NCI-H2171 treated with DMSO at 0.1 percent for 48 hours (cell line): ENCODE results near the gene ARNT2.

ENCODE experiments used
- DNase-seq: peaks from one replicate; lab custom pipeline; 2025; lab: John Stamatoyannopoulos, UW

ARNT2 gene

DNA sequence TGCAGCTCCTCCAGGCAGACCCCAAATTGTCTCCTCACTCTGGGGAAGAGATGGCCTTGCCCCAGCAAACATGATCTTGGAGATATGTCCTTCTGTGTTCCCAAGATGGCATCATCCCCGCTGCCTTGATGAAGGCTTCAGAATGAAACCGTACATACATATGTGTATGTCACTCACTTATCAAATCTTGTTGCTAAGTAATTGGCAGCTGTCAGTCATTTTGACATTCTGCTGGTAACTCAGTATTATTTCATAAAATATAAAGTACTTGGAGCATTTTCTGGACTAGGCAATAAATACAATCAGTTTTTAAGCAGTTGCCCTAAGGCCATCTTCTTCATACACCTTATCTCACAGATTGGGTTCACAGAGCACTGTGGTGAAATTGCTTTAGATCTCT lies 62.4 kb downstream of the ARNT2 start:
- DNase-seq = no peak

DNA sequence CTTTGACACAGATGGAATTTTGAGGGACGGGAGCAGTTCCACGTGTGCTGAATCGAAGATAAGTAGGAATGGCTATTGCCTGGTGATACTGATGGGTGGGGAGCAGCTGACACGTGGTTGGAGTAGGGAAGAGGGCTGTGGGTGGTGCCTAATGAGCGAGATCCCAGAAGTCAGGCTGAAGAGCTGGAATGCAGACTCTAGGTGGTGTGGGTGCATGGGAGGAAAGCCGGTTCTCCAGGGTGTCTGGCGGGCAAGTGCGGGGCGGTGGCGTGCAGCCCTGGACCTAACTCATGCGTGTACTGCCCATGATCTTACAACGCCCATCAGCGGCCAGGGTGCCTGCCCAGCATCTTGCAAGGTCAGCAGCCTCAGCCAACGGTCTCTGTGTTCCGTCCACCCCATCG lies 63.1 kb downstream of the ARNT2 start:
- no peak for DNase-seq

DNA sequence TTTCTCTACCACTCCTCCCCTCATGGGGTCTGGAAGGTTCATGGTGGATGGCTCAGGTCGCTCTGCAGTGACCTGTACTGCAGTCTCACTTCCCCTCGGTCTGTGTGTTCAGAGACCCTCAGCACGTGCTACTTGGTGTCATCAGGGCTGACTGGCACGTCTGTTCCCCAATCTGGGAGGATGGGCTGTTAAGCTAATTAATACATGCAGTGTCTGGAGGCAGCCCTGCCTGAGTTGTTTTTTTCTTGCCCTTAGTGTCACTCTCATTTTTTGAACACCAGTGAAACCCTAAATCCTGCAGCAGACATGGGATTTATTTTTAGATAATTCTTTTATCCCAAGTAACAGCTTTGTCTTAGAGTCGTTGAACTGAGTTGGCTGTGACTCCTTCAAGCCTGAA lies 64.6 kb downstream of the ARNT2 start:
- no peak for DNase-seq

DNA sequence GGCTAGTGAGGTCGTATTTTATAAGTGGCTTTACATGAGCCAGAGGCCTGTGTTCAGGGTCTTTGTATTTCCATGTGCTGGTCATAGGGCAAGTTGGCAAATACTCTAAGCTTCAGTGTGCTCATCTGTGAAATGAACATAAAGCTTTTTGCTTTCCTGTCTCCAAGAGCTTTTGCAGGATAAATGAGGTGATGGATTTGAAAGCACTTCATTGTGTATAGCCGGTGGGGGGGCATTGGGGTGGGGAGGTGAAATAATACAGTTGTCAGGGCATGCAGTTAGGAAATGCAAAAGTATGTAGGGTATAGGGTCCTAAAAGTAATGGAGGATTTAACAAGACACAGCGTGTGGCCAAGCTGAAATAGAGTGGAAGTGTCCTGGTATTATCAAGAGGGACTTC lies 67.7 kb downstream of the ARNT2 start:
- no peak for DNase-seq

DNA sequence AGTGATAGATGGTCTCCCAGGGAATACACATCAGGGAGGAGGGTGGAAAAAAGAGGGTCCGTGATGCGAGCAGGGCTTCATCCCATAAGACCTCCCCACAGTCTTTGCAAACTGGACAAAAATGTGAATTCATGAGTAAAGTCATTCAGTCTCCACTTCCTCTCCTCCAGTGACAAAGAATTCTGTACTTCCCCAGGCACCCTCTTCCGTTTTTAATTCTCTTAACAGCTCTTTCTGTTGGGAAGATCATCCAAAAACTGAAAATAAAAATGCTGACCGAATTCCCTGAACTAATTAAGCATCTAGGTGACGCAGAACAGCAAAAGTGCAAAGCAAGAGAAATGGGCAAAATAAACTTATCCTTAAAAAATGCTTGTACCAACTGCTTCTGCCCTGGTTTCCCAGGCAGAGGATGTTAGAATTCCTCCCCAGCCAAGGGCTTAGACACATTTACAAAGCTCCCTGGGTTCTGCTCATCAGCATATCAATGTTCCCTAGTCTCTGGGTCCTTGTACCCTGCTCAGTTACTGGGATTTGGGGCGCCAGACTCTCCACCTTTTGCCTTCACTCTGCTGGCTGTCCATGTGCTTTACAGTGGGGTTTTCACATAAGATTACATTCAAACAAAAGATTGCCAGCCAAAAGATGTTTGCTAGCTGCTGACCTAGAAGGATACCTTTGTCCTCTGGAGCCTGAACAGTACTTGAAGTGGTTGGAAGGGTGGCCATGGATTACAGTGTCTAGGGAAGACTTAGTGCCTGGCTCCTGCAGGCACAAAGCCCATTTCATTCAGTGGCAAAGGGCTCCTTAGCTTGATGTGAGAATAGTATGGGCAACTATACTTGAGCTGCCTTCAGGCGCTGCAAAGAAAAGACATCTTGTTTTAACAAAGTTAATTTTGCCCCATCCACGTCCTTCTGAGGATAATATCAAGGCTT lies 69.4 kb downstream of the ARNT2 start:
- no peak for DNase-seq

DNA sequence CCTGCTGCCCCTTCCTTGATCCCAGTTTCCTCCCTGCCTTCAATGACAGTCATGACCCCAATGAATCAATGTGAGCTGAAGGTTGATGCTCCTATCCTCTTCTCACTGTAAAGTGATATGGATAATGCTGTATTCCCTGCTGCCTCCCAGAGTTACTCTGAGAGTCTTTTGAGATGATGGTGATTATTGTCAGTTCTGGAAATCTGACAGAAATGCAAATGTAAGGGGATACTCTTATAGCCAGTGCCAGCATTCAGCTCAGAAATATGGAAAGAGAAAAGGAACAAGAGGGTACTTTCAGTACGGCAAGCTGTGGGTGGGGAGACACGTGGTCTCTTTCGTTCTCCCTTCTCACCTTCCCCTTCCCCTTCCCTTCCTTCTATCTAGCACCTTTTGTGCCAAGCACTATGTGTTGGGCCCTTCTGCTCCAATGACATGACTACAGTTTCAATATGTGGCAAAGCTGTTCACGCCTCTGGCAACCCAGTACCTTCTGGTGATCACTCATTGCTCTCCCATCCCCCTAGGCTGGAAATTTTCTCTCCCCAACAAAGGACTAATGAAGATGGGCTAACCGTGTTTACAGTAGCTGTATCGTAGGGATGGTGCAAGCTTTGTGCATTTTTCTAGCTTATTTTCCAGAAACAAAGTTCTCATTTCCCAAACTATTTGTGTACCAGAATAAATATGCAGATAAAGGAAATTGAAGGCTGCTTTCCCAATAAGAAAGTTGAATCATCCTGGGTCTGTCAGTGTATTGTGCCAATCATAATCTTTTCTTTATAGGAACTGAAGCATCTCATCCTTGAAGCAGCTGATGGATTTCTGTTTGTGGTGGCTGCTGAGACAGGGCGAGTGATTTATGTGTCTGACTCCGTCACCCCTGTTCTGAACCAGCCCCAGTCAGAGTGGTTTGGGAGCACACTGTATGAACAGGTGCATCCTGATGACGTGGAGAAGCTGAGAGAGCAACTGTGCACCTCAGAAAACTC lies 70.3 kb downstream of the ARNT2 start:
- no peak for DNase-seq

DNA sequence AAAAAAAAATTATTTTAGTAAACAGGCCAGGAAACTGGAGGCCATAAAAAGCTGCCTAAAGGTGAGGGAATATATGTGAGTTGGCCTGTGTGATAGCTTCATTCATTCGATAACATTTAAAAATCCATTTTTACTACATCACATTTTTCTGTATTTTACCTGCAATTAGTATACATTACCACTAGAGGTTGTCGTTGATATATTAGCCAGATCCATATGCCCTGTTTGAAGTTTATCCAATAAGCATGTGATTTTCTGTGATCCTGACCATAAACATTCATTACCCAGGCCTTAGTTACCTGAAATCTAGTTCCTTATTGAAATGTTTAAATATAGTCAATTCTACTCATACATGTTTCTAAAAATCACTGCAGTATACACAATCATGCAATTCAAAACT lies 71.4 kb downstream of the ARNT2 start:
- no peak for DNase-seq

DNA sequence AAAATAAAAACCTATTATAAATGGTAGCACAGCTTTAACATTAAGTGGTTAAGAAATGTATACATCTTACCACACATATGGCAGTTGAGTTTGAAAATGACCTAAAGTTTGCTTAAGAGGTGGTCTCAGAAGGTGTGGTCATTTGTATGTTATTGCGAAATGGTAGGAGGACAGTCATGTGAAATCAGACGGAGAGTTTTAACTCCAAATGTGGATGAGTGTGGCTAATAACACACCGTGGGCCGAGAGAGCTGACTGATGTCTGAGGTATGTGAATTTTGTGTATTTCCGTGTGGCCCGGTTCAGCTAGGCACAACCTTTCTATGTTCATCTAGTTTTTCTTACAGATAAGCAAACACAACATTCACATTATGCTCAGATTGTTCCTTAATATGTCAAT lies 71.9 kb downstream of the ARNT2 start:
- no peak for DNase-seq

DNA sequence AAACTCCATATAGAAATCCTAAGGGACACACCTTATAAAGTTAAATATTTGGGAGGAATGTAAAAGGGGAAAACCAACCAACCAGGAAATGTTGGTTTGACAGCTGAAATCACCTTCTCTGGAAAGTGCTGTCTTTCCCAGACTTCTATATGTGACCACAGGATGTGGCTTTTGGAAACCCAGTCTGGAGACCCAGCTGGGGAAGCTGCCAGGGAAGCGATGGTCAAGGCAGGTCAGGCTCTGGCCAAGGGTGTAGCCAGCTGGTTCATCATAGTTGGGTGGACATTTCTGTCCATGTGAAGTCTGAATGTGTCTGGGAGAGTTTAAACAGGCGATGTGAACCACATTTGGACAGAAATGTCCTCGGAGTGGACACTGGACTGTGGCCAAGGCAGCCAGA lies 73.9 kb downstream of the ARNT2 start:
- no peak for DNase-seq

DNA sequence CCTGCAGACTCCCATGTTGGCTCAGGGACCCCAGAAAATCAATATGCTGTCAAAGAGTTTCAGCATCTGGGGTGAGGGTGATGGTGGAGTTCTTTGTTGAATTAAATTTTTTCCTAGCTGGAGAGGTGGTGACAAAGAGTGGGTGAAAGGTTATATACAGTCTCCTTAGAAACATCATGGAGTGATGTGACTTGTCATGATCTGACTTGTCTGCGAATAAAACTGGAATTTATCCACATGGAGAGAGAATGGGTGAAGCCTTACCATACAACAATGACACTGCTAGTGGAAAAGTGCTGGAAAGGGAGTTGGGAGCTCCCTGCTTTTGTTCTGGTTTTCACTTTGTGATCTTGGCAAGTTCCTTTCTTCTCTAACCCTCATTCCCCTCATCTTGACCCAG lies 75.0 kb downstream of the ARNT2 start:
- DNase-seq = no peak

DNA sequence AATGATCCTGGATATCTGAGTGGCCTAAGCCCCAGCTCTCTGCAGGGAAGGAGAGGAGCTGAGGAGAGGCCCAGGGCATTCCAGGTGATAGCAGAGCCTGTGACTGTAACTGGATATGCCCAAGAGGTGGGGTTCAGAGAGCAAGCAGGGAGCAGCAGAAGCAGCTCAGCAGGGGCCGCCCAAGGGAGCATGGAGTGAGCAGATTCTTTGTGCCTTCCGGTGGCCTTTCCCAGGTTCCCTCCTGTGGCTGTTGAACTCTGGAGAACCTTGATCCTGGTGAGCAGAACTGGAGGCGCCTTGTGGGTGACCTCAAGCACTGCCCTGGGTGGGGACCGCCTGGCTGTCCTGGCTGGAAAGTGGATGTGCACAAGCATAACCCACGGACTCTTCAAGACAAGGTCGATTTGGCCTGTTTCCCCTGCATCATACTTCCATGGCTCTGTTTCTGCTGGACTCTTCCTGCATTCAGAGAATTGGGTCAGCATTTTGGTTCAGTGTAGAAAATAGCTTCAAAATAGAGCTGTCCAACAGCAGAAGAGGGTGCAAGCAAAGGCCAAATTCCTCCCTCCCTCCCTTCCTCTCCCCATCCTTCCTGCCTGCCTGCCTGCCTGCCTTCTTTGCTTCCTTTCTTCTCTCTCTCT lies 76.1 kb downstream of the ARNT2 start:
- DNase-seq = peak; percentile 82

DNA sequence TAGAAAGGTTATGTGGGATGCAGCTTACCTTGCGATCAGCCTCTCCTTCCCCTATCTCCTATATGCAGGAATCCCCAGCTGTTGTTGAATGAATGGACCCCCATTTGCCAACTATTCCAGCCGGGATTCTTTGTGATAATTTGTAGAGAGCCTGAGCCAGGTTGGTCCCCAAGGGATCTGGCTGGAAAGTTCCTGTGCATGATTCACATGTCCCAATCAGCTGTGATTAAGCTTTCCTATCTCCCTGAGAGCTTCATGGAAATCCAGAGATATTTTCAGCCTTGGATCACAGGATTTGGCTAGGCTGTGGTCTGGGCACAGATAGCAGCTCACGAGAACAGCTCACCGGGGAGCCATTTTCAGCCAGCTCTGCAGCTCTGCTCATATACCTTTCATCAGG lies 76.7 kb downstream of the ARNT2 start:
- peak; percentile 23 for DNase-seq

DNA sequence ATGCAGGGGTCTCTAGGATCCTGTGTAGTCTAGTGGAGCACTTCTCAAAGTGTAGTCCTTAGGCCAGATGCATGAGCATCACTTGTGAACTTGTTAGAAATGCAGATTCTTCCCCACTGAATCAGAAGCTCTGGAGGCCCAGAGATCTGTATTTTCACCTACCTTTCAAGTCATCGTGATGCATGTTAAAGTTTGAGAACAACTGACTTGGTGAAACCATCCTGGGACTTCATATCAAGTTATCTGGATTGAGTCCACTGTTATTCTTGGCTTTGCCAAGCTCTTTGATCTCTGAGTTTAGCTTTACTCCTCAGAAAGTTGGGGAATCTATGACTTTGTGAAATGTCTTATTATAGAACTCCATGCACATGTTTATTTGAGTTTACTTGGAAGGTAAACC lies 78.5 kb downstream of the ARNT2 start:
- DNase-seq = no peak

DNA sequence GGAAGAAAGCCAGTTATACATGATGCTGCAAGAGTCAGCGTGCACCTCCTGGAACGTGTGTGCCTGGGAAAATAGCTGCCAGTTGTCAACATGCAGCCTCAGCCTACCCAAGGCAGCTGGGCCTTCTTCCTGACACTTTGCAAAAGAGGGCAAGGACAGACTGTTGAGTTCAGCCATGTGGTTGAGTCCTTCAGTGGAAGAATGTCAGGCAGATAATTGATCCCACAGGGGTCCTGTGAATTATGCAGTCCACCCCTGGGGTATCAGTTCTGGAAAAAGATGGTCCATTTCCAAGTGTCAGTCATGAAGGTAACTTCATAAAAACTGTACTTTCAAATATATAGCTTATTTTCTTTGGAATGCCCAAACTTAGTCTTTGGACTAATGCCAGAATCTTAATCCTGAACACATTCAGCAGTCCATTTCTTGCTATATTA lies 79.6 kb downstream of the ARNT2 start:
- no peak for DNase-seq

DNA sequence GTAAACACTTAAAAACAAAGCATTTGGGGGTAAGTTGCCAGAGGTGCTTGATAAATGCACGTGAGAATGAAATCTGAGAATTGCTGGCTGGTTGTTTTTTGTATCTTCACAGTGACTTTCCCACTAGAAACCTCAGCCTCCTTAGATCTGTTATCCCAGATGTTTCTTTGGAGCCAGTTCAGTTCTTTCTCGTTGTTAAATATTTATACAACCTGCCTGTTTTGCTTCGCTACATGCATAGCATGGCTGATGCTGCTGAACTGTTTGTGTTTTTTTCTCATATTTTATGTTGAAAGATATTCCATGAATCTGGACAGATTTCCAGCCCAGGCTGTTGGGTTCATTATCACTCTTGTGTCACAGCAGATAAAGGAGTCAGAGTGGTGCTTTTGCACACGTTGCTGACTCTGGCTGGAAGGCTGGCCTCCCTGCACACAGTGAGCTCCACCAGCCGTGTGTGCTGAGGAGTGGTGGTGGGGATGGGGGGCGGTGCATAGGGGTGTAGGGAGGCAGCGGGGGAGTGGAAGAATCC lies 80.2 kb downstream of the ARNT2 start:
- DNase-seq = peak; percentile 23

DNA sequence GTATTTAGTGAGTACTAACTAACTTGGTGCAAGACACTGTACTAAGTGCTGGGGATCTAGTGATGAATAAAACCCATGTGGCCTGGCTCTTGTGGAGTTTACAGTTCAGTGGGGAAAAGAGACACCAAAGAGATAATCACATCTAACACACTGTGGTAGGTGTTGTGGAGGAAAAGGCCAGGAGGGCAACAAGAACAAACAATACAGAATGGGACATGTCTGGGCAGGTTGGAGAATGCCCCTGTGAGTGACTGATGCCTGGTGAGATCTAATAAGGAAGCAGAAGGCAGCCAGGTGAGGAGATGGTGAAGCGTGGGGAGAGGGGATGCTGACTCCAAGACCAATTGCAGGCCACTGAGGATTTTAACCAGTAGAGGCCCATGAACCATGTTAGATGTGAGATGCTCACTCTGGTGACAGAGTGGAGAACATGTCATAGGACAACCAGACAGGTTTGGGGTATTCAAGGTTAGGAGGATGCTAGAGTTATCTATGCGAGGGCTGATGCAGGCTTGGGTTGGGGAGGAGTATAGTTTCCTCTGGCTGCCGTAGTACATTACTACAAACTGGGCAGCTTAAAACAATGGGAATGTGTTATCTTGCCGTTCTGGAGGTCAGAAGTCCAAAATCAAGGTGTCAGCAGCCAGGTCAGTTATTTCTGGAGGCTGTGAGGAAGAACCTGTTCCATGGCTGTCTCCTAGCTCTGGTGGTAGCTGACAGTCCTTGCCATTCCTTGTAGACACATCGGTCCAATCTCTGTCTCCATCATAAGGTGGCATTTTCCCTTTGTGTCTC lies 81.4 kb downstream of the ARNT2 start:
- DNase-seq = peak; percentile 40

DNA sequence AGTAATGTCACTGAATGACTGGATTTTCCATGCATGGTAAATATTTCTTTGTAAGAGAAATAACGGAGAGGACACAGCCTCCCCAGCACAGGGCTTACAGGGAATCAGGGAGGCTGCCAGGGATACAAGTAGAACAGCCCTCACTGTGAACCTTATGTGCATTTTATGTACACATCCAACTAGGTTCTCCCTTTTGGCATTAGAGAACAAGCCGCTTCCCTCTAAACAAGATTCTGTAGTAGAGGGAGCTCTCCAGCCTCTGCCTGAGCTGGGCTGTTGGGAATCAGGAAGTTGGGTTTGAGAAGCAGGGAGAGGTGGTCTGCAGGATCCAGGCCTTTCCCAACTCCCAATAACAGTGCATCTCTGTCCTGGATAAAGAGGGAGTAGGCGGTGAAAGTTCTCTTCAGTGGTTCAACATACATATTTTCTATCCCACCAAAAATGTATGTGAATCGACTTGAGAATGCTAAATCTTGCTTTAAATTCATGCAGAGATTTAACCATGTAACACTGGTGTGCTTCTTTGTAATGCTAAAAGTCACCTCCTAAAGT lies 83.7 kb downstream of the ARNT2 start:
- DNase-seq = no peak

DNA sequence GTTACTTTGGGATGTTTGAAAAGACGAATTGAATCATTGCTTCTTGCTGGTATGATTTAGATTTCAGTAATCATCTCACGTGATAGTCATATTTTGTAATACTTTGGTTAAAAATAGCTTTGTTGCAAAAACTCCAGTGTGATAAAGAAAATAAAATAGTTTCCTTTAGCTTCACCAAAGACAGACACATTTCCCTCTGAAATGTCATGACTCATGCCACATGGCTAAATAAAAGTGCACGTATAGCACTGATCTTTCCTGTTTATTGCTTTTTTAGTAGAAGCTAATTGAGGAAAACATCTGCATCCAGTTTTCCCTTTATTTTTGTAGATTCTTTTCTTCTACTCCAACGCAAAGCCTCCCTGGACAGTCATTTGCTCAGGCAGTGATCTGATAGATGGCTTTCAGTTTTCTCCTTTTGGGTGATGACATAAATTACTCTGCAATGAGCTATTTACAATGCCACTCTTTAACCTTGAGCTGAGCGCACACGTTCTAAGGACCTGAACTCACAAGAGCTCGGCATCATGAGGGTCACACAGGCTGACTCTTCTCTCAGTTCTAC lies 84.9 kb downstream of the ARNT2 start:
- no peak for DNase-seq

DNA sequence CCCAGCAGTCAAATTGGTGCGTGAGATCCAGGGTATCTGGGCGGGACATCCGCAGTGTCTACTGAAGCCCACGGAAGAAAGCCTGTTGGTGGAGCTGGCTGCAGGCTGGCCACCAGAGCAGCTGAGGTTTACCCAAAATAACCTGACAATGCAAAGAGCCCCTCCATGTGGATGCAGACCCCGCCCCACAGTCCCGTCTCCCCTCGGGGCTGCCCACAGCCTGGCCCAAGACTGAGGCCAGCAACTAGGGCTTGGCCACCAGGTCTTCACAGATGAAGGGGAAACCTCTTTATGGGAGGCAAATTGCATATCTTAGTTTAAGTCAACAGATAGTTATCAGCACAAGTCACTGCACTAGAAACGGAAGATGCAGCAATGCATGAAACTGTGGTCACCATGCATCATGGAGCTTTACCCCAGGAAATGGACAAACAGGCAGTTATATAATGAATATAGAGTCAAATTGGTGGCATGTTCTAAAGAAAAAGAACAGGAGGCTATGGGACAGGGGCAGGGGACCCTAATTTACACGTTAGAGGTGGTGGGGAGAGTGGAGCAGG lies 86.3 kb downstream of the ARNT2 start:
- no peak for DNase-seq

DNA sequence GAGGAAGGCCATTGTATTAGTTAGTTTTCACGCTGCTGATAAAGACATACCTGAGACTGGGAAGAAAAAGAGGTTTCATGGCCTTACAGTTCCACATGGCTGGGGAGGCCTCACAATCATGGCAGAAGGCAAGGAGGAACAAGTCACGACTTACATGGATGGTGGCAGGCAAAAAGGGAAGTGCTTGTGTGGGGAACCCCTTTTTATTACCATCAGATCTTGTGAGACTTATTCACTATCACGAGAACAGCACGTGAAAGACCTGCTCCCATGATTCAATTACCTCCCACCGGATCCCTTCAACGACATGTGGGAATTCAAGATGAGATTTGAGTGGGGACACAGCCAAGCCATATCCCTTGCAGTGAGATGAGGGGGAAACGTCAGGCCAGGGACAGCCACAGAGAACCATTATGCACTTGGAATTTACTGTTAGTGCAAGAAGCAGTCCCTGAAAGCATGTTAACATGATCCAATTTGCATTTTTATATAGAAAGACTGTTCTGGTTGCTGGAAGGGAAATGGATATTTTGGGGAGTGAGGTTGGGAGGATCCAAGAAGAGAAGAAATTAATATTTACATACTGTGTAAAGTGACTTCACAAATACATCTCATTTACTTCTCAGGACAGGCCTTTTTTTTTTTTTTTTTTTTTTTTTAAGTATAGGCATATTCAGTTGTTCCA lies 87.1 kb downstream of the ARNT2 start:
- no peak for DNase-seq
